ENCODE data around the gene FRMPD1. TPM values are rescaled to one million over a fixed set of nuclear protein-coding genes. Genes with fewer than 3 reads are reported as not detected.

The FRMPD1 gene
- total and polyA plus RNA-seq, 2 of the 13 experiments (the other 11 are each of a cell fraction or from before 2014, with no cell fraction given) = not detected

- intact Hi-C loops (cut with micrococcal nuclease; ENCODE audit: unreplicated experiment) (no loop called here), in situ Hi-C loops (cut with HindIII; ENCODE audit: extremely low pct_ligation_motif_present, low pct_unique_long_range_greater_than_20kb) (no loop called here)
- Histone ChIP-seq H3K9ac (ENCODE audit: insufficient read depth, low read depth, low read length) (no peak overlapping the region), H3K4me3 (replicated peaks in 1 of 3; ENCODE audit: insufficient read depth in 1 of 3, low read depth in 2 of 3, low read length in 3 of 3) (no peak overlapping the region), H3K27me3 (ENCODE audit: control insufficient read depth in 1 of 2, insufficient read depth in 2 of 2, low read length in 2 of 2) (peaks cover 0 to 35% of the 10 kb centered on the region in 2 experiments; a peak in 2 of 5 replicates), H3K4me1 (ENCODE audit: insufficient read depth, low read length) (peaks cover 6% of the 10 kb centered on the region), H3K36me3 (replicated peaks in 1 of 2; ENCODE audit: control insufficient read depth in 1 of 2, insufficient read depth in 2 of 2, low read length in 2 of 2) (no peaks in the 10 kb centered on the region), H3K9me3 (ENCODE audit: low read length) (no peaks in the 10 kb centered on the region), H3K27ac (ENCODE audit: extremely low read length, insufficient read depth, low read length) (no peak overlapping the region), H3K79me2 (ENCODE audit: insufficient read depth, low read length) (no peaks in the 10 kb centered on the region), H3K4me2 (ENCODE audit: low read depth, low read length) (no peak overlapping the region), H4K20me1 (ENCODE audit: insufficient read depth, low read length) (no peaks in the 10 kb centered on the region), H2AFZ (ENCODE audit: low read length) (no peak overlapping the region)
- ChIA-PET POLR2A (no interaction called here), CTCF (ENCODE audit: low intra/inter-chr PET ratio, low total read pairs) (no interaction called here)
- 60% methylated on average over 3 of the region's 3 CpGs for WGBS (ENCODE audit: low lambda C conversion rate)
- FAIRE-seq (no peak), DNase-seq (ENCODE audit: low spot score) (no peak), ATAC-seq (no peak)
- TF ChIP-seq ZBTB39 (CRISPR knock-in tag; IDR thresholded peaks at IDR 0.05) = no peak
- TF ChIP-seq TCF7L2 (IDR thresholded peaks at IDR 0.05; ENCODE audit: low read depth, low read length) = no peak
- TF ChIP-seq ZNF296 (CRISPR knock-in tag; conservative IDR thresholded peaks at IDR 0.05) = no peak
- no peak for TF ChIP-seq POLR2AphosphoS2 (IDR thresholded peaks at IDR 0.05; ENCODE audit: low read depth, low read length)
- no peak for TF ChIP-seq RARG (CRISPR knock-in tag; IDR thresholded peaks at IDR 0.05; ENCODE audit: low read depth)
- TF ChIP-seq ZNF329 (CRISPR knock-in tag; IDR thresholded peaks at IDR 0.05; ENCODE audit: low read depth) = no peak
- TF ChIP-seq CCDC6 (CRISPR knock-in tag; IDR thresholded peaks at IDR 0.05) = no peak
- no peak for TF ChIP-seq ZNF710 (CRISPR knock-in tag; IDR thresholded peaks at IDR 0.05; ENCODE audit: borderline replicate concordance)
- TF ChIP-seq ZNF703 (CRISPR knock-in tag; IDR thresholded peaks at IDR 0.05; ENCODE audit: borderline replicate concordance) = no peak
- TF ChIP-seq NFATC3 (CRISPR knock-in tag; IDR thresholded peaks at IDR 0.05) = no peak
- TF ChIP-seq HMGA1 (CRISPR knock-in tag; conservative IDR thresholded peaks at IDR 0.05) = no peak
- no peak for TF ChIP-seq ATF7-NPFF (CRISPR knock-in tag; IDR thresholded peaks at IDR 0.05; ENCODE audit: low read depth)
- no peak for TF ChIP-seq NR2F6 (IDR thresholded peaks at IDR 0.05)
- TF ChIP-seq NR2F6 (CRISPR knock-in tag; IDR thresholded peaks at IDR 0.05) = no peak
- no peak for TF ChIP-seq PLSCR1 (CRISPR knock-in tag; IDR thresholded peaks at IDR 0.05; ENCODE audit: borderline replicate concordance)
- TF ChIP-seq TSC22D2 (CRISPR knock-in tag; IDR thresholded peaks at IDR 0.05; ENCODE audit: borderline replicate concordance) = no peak
- no peak for TF ChIP-seq CBX2 (IDR thresholded peaks at IDR 0.05; ENCODE audit: low read depth, low read length)
- TF ChIP-seq CBX2 (CRISPR knock-in tag; IDR thresholded peaks at IDR 0.05; ENCODE audit: low read depth) = no peak
- TF ChIP-seq ZNF367 (CRISPR knock-in tag; IDR thresholded peaks at IDR 0.05; ENCODE audit: borderline replicate concordance) = no peak
- TF ChIP-seq POLR2G (IDR thresholded peaks at IDR 0.05; ENCODE audit: low read depth, low read length) = no peak
- no peak for TF ChIP-seq CBFB (CRISPR knock-in tag; IDR thresholded peaks at IDR 0.05)
- no TSS peak for BruUV-seq (replicated peaks)
Observed at GRCh38 chr9:37706290-37706689, 55.5 kb downstream of the FRMPD1 start.

All from HepG2 (cell line).